ENCODE measurements around the gene ZSWIM4.
"Not testable (repeated sequence)": the region's sequence is repeated elsewhere in the genome, so short reads cannot be mapped to it uniquely, and the experiment has no call there.

Gene ZSWIM4

GRCh38 chr19:13794757-13795589 is at the start of gene ZSWIM4:
Gene ZSWIM4 (plus strand): TSS chr19:13795443. CDS start chr19:13795649, 206 bp downstream.
- peak; percentile 99 for DNase-seq

GRCh38 chr19:13747098-13747453 is 48.2 kb upstream of the ZSWIM4 start:
- no peak for DNase-seq

GRCh38 chr19:13748169-13748828 is 46.9 kb upstream of the ZSWIM4 start:
- peak; percentile 32 for DNase-seq

GRCh38 chr19:13751436-13751835 is 43.8 kb upstream of the ZSWIM4 start:
- no peak for DNase-seq

- not testable (repeated sequence) for DNase-seq
These were observed 41.6 kb upstream of the ZSWIM4 start for GRCh38 chr19:13753622-13754021.

- DNase-seq = no peak
These were observed 39.0 kb upstream of the ZSWIM4 start for GRCh38 chr19:13756210-13756609.

GRCh38 chr19:13757805-13758772 is 37.2 kb upstream of the ZSWIM4 start:
- no peak for DNase-seq

GRCh38 chr19:13758795-13759194 is 36.4 kb upstream of the ZSWIM4 start:
- no peak for DNase-seq

GRCh38 chr19:13761423-13761822 is 33.8 kb upstream of the ZSWIM4 start:
- DNase-seq = no peak

GRCh38 chr19:13762635-13763235 is 32.5 kb upstream of the ZSWIM4 start:
- DNase-seq = no peak

- no peak for DNase-seq
These were observed 32.0 kb upstream of the ZSWIM4 start for GRCh38 chr19:13763265-13763664.

GRCh38 chr19:13764101-13764807 is 31.0 kb upstream of the ZSWIM4 start, which contains the start of gene MRI1:
Gene MRI1 (plus strand): TSS chr19:13764522. CDS start chr19:13764589, 67 bp downstream.
- DNase-seq = peak; percentile 74

- DNase-seq = peak; percentile 36
These were observed 30.3 kb upstream of the ZSWIM4 start for GRCh38 chr19:13764821-13765394.

GRCh38 chr19:13765395-13766094 is 29.7 kb upstream of the ZSWIM4 start:
- DNase-seq = no peak

- DNase-seq = no peak
These were observed 29.2 kb upstream of the ZSWIM4 start for GRCh38 chr19:13766095-13766481.

- DNase-seq = no peak
These were observed 26.7 kb upstream of the ZSWIM4 start for GRCh38 chr19:13768510-13768909.

- DNase-seq = no peak
These were observed 25.1 kb upstream of the ZSWIM4 start for GRCh38 chr19:13770013-13770635.

- DNase-seq = peak; percentile 93
These were observed 20.7 kb upstream of the ZSWIM4 start, which contains the start of gene C19orf53 for GRCh38 chr19:13774217-13775191. Gene C19orf53 (plus strand): TSS chr19:13774456. CDS start chr19:13774478, 22 bp downstream.

GRCh38 chr19:13778398-13778797 is 16.8 kb upstream of the ZSWIM4 start:
- no peak for DNase-seq
